ENCODE results near the gene OTUD7B. TPM values are rescaled to one million over a fixed set of nuclear protein-coding genes. Genes with fewer than 3 reads are reported as not detected.
"Not testable (repeated sequence)": the region's sequence is repeated elsewhere in the genome, so short reads cannot be mapped to it uniquely, and the experiment has no call there.

The OTUD7B gene
- polyA plus RNA-seq, 1 donor: 16.9 TPM

DNA sequence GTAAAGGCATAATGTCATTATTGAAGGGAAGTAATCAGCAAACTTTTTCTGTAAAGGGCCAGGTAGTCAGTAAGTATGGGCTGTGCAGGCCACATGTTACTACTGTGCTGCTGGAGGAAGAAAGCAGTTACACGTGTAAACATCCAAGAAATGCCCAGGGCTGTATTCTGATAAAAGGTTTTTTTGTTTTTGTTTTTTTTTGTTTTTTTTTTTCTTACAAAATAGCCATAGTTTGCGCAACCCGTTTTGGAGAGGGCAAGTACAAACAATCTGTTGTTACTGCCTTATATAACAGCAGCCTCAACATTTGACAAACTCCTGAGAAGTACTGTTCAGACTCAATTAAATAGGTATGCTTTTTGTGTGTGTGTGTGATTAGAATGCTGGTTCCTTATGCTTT lies 47.2 kb downstream of the OTUD7B start:
- H3K36me3 ChIP-seq (ENCODE audit: control insufficient read depth, insufficient read depth, low read length): peaks cover 60% of the 10 kb centered on the region
- peaks cover under 1% of the 10 kb centered on the region for H3K9me3 ChIP-seq (ENCODE audit: control insufficient read depth, low read depth, low read length)
- no peaks in the 10 kb centered on the region for H3K4me1 ChIP-seq (ENCODE audit: control insufficient read depth, insufficient read depth, low read length)
- no peak for DNase-seq
- no peaks in the 10 kb centered on the region for H3K27me3 ChIP-seq (ENCODE audit: control insufficient read depth, insufficient read depth, low read length)
- no peak overlapping the region for H3K27ac ChIP-seq (ENCODE audit: low read length)
- WGBS (ENCODE audit: insufficient coverage, low lambda C conversion rate): 77% methylated on average over 3 of the region's 3 CpGs
- H3K4me3 ChIP-seq (ENCODE audit: low read length): no peak overlapping the region

DNA sequence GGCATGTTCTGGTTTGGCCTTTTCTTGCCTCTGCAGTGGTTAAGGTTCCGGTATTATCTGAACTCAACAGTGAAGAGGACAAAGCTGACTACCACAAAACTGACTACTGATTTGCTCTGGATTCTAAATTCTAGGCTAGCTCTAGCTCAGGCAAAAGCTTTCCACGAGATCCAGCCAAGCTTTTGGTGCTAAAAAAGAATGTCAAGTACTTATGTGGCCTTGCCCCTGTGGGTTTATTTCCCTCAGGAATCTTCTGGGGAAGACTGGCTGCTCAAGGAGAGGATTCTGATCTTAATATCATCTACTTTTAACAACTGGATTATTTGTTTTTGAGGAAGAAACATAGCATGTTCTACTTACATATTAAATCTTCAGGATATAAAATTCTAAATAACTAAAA lies 47.8 kb downstream of the OTUD7B start:
- H3K27ac ChIP-seq (ENCODE audit: low read length): no peak overlapping the region
- no peaks in the 10 kb centered on the region for H3K4me1 ChIP-seq (ENCODE audit: control insufficient read depth, insufficient read depth, low read length)
- peaks cover 7% of the 10 kb centered on the region for H3K9me3 ChIP-seq (ENCODE audit: control insufficient read depth, low read depth, low read length)
- H3K36me3 ChIP-seq (ENCODE audit: control insufficient read depth, insufficient read depth, low read length): peaks cover 66% of the 10 kb centered on the region
- H3K27me3 ChIP-seq (ENCODE audit: control insufficient read depth, insufficient read depth, low read length): no peaks in the 10 kb centered on the region
- no CpG with 5 or more reads among the region's 2 CpGs for whole genome bisulfite sequencing (ENCODE audit: insufficient coverage, low lambda C conversion rate)
- no peak for DNase-seq
- H3K4me3 ChIP-seq (ENCODE audit: low read length): no peak overlapping the region

DNA sequence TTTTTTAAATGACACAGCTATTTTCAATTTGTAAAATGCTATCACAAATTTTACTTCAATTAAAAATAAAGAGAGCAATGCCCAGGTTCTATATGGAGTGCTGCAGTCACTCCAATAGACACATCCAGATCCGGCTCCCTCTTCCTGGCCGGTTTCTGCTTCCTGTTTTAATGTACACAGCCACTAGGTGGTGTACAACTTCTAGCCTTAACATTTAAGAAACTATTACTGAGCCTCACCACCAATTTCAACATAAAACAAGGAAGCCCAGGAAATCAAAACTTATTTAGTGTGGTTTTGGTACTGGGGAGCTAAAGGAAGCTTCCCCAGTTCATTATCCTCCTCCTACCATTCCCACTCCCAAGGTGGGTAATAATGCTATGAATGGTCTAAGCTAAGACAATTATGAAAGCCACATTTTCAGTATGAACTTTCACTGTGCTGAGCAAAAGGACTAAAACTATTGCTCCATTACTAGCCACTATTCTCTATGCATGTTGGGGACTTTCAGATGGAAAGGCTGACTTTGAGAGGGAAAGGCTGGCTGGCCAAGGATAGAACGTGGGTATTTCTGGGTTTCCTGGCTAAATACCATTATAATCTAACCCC lies 48.4 kb downstream of the OTUD7B start:
- Histone ChIP-seq H3K4me3 (ENCODE audit: low read length) (no peak overlapping the region), H3K4me1 (ENCODE audit: control insufficient read depth, insufficient read depth, low read length) (no peaks in the 10 kb centered on the region), H3K27me3 (ENCODE audit: control insufficient read depth, insufficient read depth, low read length) (no peaks in the 10 kb centered on the region), H3K36me3 (ENCODE audit: control insufficient read depth, insufficient read depth, low read length) (peaks cover 65% of the 10 kb centered on the region), H3K9me3 (ENCODE audit: control insufficient read depth, low read depth, low read length) (peaks cover 10% of the 10 kb centered on the region), H3K27ac (ENCODE audit: low read length) (no peak overlapping the region)
- no CpG with 5 or more reads among the region's 3 CpGs for WGBS (ENCODE audit: insufficient coverage, low lambda C conversion rate)
- peak; percentile 68 to 74 for DNase-seq

DNA sequence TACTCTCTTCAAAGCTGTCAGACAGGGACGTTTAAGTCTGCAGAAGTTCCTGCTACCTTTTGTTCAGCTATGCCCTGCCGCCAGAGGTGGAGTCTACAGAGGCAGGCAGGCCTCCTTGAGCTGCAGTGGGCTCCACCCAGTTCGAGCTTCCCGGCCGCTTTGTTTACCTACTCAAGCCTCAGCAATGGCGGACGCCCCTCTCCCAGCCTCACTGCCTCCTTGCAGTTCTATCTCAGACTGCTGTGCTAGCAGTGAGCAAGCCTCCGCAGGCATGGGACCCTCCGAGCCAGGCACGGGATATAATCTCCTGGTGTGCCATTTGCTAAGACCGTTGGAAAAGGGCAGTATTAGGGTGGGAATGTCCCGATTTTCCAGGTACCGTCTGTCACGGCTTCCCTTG lies 53.0 kb downstream of the OTUD7B start:
- H3K4me1 ChIP-seq (ENCODE audit: control insufficient read depth, insufficient read depth, low read length); H3K27ac ChIP-seq (ENCODE audit: low read length); H3K4me3 ChIP-seq (ENCODE audit: low read length); DNase-seq; H3K27me3 ChIP-seq (ENCODE audit: control insufficient read depth, insufficient read depth, low read length): not testable (repeated sequence)
- no CpG with 5 or more reads among the region's 14 CpGs for WGBS (ENCODE audit: insufficient coverage, low lambda C conversion rate)
- Histone ChIP-seq H3K9me3 (ENCODE audit: control insufficient read depth, low read depth, low read length) (peaks cover 10% of the 10 kb centered on the region), H3K36me3 (ENCODE audit: control insufficient read depth, insufficient read depth, low read length) (peaks cover 33% of the 10 kb centered on the region)

DNA sequence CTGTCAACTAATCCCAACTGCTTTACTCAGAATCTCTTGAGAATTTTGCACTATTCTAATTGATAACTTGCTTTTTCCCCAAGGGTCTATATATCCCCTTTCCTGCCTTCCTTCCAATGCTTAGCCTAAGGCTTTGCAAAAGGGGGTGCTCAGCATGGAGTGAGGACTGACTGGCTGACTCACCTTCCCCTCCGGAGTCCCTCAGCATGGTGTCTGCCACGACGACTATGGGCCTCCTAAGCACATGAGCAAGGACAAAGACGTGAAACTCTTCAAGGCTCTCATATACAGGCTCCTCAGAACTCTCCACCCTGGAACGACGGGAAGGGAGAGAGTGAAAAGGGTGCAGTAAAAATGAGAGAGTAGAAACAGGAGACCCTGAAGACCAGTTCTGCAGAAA lies 60.6 kb downstream of the OTUD7B start:
- no CpG with 5 or more reads among the region's 6 CpGs for WGBS (ENCODE audit: insufficient coverage, low lambda C conversion rate)
- DNase-seq: no peak
- Histone ChIP-seq H3K27ac (ENCODE audit: low read length) (no peak overlapping the region), H3K36me3 (ENCODE audit: control insufficient read depth, insufficient read depth, low read length) (peaks cover 43% of the 10 kb centered on the region), H3K4me1 (ENCODE audit: control insufficient read depth, insufficient read depth, low read length) (no peaks in the 10 kb centered on the region), H3K9me3 (ENCODE audit: control insufficient read depth, low read depth, low read length) (no peaks in the 10 kb centered on the region), H3K4me3 (ENCODE audit: low read length) (no peak overlapping the region), H3K27me3 (ENCODE audit: control insufficient read depth, insufficient read depth, low read length) (no peaks in the 10 kb centered on the region)

DNA sequence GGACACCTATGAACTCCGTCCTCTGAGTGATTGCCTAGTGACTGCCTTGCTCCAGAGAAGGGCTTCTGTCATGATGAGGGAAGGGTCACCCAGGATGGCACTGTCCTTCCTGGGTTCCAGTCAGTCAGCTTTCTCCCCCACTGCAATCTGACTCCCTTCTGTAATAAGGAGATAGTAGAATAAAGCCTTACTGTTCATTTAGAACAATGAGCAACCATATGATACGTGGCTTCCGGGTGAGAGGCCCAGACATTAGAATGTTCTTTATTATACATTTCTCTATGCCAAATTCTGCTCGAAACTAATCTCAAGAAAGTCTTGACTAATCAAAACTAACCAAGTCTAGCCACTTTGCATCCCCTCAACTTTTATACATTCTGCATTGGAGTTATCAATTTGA lies 65.3 kb downstream of the OTUD7B start:
- peaks cover 10% of the 10 kb centered on the region for H3K4me1 ChIP-seq (ENCODE audit: control insufficient read depth, insufficient read depth, low read length)
- no peaks in the 10 kb centered on the region for H3K27me3 ChIP-seq (ENCODE audit: control insufficient read depth, insufficient read depth, low read length)
- no peaks in the 10 kb centered on the region for H3K9me3 ChIP-seq (ENCODE audit: control insufficient read depth, low read depth, low read length)
- H3K4me3 ChIP-seq (ENCODE audit: low read length): no peak overlapping the region
- H3K27ac ChIP-seq (ENCODE audit: low read length): no peak overlapping the region
- peaks cover 53% of the 10 kb centered on the region for H3K36me3 ChIP-seq (ENCODE audit: control insufficient read depth, insufficient read depth, low read length)
- DNase-seq: no peak
- WGBS (ENCODE audit: insufficient coverage, low lambda C conversion rate): 87% methylated on average over 3 of the region's 4 CpGs

DNA sequence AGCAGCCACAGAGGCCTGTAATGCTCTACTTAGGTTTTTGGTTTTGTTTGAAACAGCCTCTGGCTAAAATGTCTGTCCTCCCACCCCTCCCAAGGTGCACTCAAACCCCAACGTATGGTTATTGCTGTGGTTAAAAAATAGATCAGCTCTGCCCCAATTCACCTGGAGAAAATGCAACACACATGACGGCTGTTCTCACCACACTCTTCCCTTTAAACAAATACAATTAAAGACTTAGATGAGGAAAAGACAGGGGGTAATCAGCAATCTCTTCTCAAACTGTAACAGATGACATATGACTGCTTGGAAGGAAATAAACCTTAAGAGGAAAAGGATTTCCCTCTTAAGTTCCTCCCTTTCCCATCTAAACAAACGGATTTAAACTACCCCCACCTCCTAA lies 67.6 kb downstream of the OTUD7B start:
- DNase-seq: no peak
- no peaks in the 10 kb centered on the region for H3K27me3 ChIP-seq (ENCODE audit: control insufficient read depth, insufficient read depth, low read length)
- H3K4me3 ChIP-seq (ENCODE audit: low read length): no peak overlapping the region
- no peaks in the 10 kb centered on the region for H3K9me3 ChIP-seq (ENCODE audit: control insufficient read depth, low read depth, low read length)
- peaks cover 33% of the 10 kb centered on the region for H3K36me3 ChIP-seq (ENCODE audit: control insufficient read depth, insufficient read depth, low read length)
- H3K27ac ChIP-seq (ENCODE audit: low read length): peak overlapping the region; percentile 15
- 60% methylated on average over 1 of the region's 3 CpGs for WGBS (ENCODE audit: insufficient coverage, low lambda C conversion rate)
- peaks cover 28% of the 10 kb centered on the region for H3K4me1 ChIP-seq (ENCODE audit: control insufficient read depth, insufficient read depth, low read length)

DNA sequence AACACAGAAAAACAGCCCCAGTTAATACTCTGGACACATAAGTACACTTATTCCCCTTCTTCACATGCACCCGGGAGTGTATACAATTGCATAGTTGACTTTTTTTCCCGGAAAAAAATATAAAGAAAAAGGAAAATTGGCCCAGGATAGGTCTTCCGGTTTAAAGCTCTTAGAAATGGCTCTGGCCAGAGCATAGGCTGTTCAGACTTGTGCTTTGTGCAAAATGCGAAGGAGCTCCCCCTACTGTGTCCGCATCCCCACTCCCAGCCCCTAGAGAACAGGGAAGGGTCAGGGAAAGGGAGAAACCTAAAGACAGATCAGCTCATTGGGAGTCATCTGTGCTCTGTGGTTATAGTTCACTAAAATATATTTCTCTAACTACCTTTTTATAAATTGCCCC lies 68.3 kb downstream of the OTUD7B start:
- Histone ChIP-seq H3K27me3 (ENCODE audit: control insufficient read depth, insufficient read depth, low read length) (no peaks in the 10 kb centered on the region), H3K36me3 (ENCODE audit: control insufficient read depth, insufficient read depth, low read length) (peaks cover 27% of the 10 kb centered on the region), H3K27ac (ENCODE audit: low read length) (peak overlapping the region; percentile 8), H3K4me1 (ENCODE audit: control insufficient read depth, insufficient read depth, low read length) (peaks cover 34% of the 10 kb centered on the region), H3K4me3 (ENCODE audit: low read length) (no peak overlapping the region), H3K9me3 (ENCODE audit: control insufficient read depth, low read depth, low read length) (no peaks in the 10 kb centered on the region)
- WGBS (ENCODE audit: insufficient coverage, low lambda C conversion rate): no CpG with 5 or more reads among the region's 5 CpGs
- peak; percentile 45 to 59 for DNase-seq

DNA sequence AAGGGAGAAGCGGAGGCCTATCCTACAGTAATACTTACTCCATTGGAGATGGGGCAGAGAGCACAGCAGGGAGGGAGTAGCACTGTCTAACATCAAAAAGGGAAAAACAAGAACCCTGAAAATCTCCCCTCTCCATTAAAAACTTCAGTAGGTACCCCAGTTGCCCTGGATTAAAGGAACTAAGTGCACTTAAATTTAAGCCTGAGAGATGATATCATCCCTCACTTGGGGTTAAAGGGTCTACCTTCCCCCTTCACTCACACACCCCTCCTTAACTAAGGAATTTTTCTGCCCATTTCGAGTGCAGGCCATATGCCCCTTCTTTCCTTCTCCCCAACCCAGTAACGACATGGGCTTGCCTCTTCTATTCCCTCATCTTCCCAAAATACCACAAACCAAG lies 70.1 kb downstream of the OTUD7B start:
- no CpG with 5 or more reads among the region's 3 CpGs for WGBS (ENCODE audit: insufficient coverage, low lambda C conversion rate)
- no peak overlapping the region for H3K4me3 ChIP-seq (ENCODE audit: low read length)
- H3K36me3 ChIP-seq (ENCODE audit: control insufficient read depth, insufficient read depth, low read length): peaks cover 19% of the 10 kb centered on the region
- no peaks in the 10 kb centered on the region for H3K27me3 ChIP-seq (ENCODE audit: control insufficient read depth, insufficient read depth, low read length)
- H3K9me3 ChIP-seq (ENCODE audit: control insufficient read depth, low read depth, low read length): no peaks in the 10 kb centered on the region
- H3K4me1 ChIP-seq (ENCODE audit: control insufficient read depth, insufficient read depth, low read length): peaks cover 42% of the 10 kb centered on the region
- peak overlapping the region; percentile 92 for H3K27ac ChIP-seq (ENCODE audit: low read length)
- DNase-seq: no peak

DNA sequence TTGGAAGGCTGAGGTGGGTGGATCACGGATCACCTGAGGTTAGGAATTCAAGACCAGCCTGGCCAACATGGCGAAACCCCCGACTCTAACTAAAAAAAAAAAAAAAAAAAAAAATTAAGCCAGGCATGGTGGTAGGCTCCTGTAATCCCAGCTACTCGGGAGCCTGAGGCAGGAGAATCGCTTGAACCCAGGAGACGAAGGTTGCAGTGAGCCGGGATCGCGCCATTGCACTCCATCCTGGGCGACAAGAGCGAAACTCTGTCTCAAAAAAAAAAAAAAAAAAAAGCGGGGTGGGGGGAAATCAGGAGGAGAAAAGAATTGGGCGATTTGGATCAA lies 71.9 kb downstream of the OTUD7B start:
- H3K4me1 ChIP-seq (ENCODE audit: control insufficient read depth, insufficient read depth, low read length): peaks cover 54% of the 10 kb centered on the region
- peaks cover 14% of the 10 kb centered on the region for H3K36me3 ChIP-seq (ENCODE audit: control insufficient read depth, insufficient read depth, low read length)
- not testable (repeated sequence) for H3K27me3 ChIP-seq (ENCODE audit: control insufficient read depth, insufficient read depth, low read length); H3K9me3 ChIP-seq (ENCODE audit: control insufficient read depth, low read depth, low read length); DNase-seq
- H3K27ac ChIP-seq (ENCODE audit: low read length): peak overlapping the region; percentile 98
- no CpG with 5 or more reads among the region's 13 CpGs for WGBS (ENCODE audit: insufficient coverage, low lambda C conversion rate)
- peak overlapping the region; percentile 15 for H3K4me3 ChIP-seq (ENCODE audit: low read length)

DNA sequence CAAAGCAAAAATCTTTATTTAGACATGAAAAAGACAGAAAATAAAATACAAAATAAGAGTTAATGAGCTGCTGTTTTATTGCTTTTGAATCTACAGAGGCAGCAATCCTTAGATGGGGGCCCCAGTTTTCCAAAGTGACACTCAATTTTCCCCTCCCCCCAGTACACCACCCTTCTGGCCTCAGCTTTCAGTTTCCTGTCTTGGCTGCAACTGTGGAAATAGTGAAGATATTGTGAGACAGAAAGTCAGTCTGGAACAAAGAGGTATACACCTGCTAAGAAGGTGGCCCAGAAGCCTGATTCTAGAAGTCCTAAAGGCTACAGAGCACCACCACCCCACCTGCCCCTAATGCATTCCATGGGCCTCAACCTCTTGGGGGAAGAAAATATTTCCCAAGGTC lies 72.8 kb downstream of the OTUD7B start:
- H3K27me3 ChIP-seq (ENCODE audit: control insufficient read depth, insufficient read depth, low read length): no peaks in the 10 kb centered on the region
- H3K36me3 ChIP-seq (ENCODE audit: control insufficient read depth, insufficient read depth, low read length): peaks cover 19% of the 10 kb centered on the region
- no peaks in the 10 kb centered on the region for H3K9me3 ChIP-seq (ENCODE audit: control insufficient read depth, low read depth, low read length)
- H3K4me1 ChIP-seq (ENCODE audit: control insufficient read depth, insufficient read depth, low read length): peaks cover 59% of the 10 kb centered on the region
- DNase-seq: peak in 1 of 2 donors; percentile 76
- H3K27ac ChIP-seq (ENCODE audit: low read length): peak overlapping the region; percentile 98
- H3K4me3 ChIP-seq (ENCODE audit: low read length): no peak overlapping the region

All from large intestine (tissue), 3 donors.